Measurements from ENCODE around the gene C1orf87.
"Not testable (repeated sequence)": the region's sequence is repeated elsewhere in the genome, so short reads cannot be mapped to it uniquely, and the experiment has no call there.

The C1orf87 gene

DNA sequence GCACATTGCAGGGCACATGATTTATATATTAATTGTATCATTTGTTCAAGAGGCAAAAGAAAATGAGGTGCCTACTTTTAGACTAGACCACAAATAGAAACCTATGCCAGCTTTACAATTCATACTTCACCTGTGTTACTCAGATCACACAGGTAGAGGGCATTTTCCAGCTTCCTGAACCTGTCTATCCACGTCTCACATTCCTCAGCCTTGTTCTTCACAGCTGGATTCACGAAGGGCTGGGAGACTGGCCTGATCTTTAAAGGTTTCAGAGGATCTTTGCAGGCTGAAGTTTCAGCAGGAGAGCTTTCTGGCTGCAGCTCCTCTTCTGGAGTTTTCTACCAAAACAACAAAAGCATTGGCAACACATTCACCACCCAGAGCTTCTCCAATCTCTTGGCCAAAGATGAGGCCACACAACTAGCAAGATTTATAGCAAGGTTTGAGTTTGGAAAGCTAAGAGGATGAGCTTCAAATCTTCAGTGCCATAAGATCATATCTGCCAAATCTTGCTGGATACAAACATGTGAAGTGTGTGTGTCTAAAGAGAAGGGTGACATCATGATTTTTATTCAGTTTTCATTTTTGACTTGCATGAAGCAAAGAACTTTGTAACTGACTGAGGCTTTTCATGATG, 76.0 kb downstream of the C1orf87 start:
- DNase-seq (ENCODE audit: low read depth in 1 of 2, low spot score in 1 of 2), result no peak

DNA sequence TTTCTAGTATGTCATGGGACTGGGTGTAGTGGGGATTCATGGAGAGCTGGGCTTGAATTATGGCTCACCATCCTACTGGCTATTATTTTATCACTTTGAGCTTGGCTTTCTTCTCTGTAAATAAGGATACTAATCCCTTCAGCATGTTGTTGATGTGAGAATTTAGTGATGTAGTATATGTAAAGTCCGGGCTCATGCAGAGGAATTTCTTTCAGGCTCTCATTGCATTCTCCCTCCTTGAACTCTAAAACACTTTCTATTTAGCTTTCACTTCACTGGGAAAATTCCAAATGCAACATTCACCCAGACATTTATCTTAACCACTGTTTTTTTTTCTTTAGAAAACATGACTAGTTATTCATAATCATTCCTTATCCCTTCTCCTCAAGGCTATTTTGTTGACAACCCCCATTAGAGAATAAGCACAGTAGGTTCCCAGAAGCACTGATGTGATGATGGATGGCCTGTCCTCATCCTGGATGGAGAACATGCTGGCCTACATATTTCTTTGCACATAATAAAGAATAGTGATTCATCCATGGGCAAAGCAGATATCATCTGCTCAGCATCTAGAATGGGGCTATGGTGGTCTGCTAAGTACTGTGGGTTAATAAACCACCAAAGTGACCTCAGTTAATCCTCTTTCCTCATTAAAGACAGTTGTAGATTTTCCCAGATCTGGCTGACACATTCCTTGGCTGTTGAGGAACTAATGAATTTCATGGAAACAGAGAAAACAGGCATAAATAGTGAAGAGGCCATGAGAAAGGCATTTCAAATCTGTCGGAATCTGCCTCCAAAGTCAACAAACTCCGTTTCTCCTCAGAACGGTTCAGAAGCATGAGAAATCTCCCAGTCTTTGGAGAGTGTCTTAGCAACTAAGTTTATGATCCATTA, 79.0 kb downstream of the C1orf87 start:
- DNase-seq (ENCODE audit: low read depth in 1 of 2, low spot score in 1 of 2), result no peak

DNA sequence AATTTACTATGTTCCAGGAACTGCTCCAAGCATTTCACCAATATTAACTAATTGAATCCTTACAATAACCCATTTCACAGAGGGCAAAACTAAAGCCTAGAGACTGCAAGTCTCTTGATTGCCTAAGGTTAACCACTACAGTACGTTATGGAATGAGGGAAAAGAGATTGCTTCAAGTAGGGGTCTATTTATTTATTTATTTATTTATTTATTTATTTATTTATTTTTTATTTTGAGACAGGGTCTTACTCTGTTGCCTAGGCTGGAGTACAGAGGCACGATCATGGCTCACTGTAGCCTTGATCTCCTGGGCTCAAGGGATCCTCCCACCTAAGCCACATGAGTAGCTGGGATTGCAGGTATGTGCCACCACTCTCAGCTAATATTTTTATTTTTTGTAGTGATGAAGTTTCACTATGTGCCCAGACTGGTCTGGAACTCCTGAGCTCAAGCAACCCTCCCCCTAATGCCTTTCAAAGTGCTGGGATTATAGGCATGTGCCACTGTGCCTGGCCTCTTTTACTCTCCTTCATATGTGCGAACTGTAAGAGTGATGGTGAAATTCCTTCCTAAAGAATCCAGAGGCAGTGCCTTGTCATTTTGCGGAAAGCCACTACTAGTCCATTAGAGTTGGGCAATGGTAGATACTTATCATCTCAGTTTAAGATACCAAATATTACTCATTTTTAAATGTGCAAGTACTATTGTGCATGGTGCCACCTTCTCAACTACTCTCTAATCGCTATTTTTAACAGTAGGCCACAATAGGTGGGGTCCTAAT, 81.3 kb downstream of the C1orf87 start:
- no peak for DNase-seq (ENCODE audit: low read depth in 1 of 2, low spot score in 1 of 2)

DNA sequence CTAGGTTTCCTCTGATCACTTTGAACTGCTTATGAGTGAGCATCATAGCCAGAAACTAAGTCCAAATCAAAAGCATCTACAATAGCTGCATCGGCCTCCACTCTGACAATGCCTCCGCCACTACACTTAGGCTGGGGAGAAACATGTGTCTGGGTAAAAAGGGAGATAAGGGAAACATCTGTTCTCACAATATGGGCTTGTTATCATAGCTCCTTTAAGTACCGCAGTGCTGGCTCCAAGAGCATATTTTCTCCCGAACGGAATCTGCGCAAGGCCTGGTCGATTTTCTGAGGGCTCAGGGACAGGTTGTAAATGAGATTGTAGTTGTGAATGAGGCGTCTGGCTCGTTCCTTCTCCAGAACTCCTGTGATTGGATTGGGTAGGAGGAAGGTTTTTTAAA, 83.1 kb downstream of the C1orf87 start:
- no peak for DNase-seq (ENCODE audit: low read depth in 1 of 2, low spot score in 1 of 2)

DNA sequence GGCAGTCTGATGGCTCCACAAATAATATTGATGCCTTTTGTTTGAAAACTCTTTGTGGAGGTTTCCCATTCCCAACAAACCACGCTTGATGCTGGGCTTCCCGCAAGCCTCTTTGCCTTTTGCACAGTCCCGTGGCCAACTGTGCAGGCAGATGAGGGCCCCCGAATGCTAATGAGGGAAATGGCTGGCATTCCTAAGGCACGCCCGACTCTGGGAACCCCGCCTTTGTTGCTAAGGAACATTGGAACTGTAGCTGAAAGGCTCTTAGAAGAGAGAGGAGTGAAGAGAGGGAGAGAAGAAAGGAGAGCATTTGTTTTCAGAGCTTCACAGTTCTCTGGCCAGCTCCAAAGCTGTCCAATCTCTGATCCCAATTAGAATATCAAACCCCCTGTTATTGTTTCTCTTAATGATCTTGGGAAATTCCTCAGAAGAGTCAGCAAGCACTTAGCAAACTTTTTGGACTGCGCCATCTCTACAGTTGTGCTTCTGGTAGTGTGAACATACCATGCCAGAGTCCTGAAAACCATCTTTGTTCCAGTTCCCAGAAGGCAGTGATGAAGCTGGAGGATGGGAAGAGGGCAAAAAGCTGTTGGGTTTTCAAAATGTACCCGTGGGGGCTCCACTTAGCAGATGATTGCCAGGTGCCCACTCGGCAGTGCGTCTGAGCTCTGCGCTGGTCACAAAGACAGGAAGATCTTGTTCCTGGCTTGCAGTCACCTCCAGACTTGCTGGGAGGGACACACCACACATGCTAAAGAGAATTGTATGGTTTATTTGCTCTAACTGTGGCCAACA, 86.9 kb downstream of the C1orf87 start:
- DNase-seq (ENCODE audit: low read depth in 1 of 2, low spot score in 1 of 2), result no peak

DNA sequence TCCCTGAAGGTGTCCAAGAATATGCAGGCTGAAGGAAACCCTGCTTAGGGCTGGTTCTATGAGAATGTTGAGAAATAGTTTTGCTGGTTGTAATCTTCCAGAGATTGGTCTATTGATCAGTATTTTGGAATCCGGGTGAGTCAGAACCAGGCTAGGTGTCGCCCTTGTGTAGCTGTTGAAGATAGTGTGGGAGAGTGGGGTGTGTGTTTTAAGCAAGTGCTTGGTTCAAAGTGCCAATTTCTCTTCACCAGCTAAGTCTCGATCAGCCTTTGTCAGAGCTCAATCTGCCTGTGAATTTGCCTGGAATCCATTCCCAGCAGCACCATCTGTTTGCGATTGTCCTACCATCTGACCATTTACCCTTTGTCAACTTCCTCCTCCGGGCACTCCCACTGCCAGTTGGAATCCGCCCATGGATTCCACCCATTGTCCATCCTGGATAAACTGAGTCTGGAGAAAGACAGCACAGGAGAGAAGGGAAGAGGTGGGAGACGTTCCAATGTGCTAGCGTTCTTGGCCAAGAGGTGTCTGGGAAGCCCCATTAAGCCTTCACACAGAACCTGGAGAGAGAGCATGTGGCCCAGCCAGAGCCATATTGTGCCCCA, 87.6 kb downstream of the C1orf87 start:
- no peak for DNase-seq (ENCODE audit: low read depth in 1 of 2, low spot score in 1 of 2)

DNA sequence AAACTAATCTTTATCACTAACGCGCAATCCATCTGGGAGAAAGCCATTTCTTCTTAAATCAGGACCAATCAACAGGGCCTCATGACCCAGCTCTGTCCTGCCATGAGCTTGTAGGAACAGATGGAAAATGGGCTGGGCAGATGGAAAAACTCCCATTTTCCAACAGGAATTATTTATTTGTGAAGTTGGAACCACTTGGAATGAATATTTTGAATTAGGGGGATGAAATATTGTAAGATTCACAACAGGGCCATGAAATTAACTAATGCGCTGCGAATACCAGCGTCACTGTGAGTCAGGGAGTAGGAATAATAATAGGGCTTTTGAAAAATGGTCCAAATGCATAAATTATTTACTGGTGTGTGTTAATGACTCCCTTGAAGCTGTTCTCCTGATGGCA, 93.9 kb downstream of the C1orf87 start:
- no peak for DNase-seq (ENCODE audit: low read depth in 1 of 2, low spot score in 1 of 2)

DNA sequence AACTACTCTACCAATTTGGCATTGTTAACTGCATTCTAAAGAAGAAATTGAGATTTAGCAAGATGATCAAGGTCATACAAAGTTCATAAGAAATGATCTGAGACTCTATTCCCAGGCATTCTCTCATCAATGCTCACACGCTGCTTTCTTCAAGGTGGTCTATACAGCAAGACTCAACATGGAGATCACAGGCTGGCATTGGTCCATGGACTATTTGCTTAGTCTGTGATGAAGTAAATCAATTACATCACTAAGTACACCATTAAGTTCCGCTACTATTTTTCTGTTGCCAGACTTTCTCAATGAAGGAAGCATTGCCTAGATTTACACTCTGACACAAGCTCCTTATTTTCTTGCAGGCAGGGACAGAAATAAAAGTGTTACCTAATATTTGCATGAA, 95.1 kb downstream of the C1orf87 start:
- DNase-seq (ENCODE audit: low read depth in 1 of 2, low spot score in 1 of 2), result no peak

DNA sequence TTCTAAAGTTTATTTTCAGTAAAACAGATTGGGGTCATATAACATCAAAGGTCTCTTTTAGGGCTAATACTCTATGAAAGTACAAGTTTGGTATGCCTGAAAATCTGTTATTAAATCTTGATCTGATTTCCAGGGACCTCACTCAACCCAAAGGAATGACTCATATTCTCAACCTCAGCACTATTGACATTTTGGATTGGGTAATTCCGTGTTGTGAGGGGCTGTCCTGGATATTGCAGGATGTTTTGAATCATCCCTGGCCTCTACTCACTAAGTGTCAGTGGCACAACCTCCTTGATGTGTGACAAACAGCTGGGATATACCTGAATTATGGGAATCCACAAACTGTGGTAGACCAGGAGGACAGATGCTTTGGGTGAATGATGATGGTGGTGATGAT, 95.5 kb downstream of the C1orf87 start:
- no peak for DNase-seq (ENCODE audit: low read depth in 1 of 2, low spot score in 1 of 2)

DNA sequence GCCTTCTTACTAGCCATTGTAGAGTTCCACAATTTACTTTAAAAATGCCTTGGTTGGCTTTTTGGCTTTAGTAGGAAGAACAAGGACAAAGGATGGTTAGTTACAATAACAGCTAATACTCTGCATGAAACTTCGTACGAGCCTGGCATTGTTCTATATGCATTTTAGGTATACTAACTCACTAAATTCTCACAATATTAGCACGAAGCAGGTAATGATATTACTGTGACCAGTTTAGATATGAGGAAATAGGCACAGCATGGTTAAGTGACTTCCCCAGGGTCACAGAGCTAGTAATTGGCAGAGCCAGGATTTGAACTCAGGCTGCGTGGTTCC, 96.5 kb downstream of the C1orf87 start:
- no peak for DNase-seq (ENCODE audit: low read depth in 1 of 2, low spot score in 1 of 2)

DNA sequence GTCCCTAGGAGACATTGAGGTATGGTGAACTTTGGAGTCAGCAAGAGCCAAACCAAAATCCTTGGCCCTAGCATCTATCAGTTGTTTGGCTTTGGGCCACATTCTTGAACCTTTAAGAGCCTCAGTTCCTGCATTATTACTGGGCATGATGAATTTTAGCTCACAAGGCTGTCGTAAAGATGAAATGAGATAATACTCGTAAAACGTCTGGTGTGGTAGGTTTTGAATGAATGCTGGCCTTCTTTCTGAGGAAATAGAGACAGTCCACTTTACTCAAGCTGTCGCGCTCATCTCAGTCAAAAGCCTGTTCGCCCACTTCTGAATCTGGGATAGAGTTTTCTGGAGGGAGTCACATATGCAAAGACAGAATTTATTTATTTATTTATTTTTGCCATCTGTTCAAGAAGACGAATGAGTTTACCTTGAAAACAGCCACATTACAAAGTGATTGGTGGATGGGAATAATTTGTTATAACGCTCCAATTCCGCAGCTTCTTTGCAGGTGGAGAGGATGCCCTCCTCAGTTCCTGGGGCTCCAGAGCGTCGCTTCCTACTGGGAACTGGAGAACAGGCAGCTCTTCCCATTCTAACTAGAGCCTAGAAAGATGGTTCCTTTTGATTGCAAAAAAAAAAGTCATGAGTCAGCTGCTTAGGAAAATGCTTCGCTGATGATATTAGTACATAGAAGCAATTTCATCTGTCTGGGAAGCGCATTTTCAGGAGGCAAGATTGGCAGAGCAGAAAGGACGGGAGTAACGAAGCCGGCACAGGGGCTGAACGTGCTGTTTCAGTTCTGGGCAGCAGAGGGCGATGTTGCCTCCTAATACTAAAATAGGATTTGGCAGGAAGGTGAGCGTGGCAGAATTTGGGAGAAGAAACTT, 97.1 kb downstream of the C1orf87 start:
- peak; percentile 3 to 10 for DNase-seq (ENCODE audit: low read depth in 1 of 2, low spot score in 1 of 2)

DNA sequence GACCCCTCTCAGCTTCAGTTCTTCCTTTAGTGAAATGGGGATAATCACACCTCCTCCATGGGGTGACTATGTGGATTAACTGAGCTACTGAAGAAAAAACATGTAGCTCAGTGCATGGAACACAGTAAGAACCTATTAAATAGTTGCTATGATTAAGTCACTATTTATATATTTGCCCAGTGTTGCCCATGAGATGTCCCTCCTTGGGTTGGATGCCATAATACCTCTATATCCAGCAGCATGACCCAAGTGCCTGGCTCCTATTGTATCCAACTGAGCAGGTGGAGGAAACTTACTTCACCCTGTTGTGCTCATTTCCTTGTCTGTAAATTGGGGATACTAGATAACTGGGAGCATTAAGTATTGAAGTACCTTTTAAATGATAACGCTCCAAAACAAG, 99.9 kb downstream of the C1orf87 start:
- DNase-seq (ENCODE audit: low read depth in 1 of 2, low spot score in 1 of 2), result no peak

DNA sequence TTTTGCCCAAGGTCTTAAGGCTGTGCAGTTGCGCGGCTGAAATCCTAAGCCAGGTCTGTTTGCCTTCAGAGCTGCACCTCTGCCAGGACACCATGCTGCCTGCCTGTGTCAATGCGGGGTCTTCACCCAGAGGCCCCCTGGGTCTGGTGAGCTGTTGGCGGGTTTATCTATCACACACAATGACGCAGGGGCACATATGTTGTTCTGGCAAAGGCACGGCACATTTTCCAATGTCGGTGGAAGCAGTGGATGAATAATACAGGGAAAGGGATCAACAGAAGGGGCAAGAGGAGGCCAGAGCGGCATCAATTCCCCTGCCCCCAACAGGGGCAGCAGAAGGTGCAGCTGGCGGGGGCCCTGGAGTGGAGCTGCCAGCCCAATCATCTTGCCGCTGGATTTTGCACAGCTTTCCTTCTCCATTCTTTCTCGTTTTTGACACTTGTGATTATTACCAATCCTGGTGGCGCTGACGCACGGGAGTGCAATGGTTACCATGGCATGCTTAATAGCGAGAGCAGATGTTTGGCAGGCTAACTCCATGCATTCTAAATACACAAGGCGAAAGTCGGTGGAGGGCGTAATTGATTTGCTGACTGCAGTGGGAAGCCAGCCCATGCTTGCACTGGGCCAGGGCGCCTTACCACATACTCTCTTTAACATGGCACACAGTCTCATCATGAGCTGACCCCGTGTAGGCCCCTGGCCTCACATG, 101.2 kb downstream of the C1orf87 start:
- DNase-seq (ENCODE audit: low read depth in 1 of 2, low spot score in 1 of 2), result no peak

DNA sequence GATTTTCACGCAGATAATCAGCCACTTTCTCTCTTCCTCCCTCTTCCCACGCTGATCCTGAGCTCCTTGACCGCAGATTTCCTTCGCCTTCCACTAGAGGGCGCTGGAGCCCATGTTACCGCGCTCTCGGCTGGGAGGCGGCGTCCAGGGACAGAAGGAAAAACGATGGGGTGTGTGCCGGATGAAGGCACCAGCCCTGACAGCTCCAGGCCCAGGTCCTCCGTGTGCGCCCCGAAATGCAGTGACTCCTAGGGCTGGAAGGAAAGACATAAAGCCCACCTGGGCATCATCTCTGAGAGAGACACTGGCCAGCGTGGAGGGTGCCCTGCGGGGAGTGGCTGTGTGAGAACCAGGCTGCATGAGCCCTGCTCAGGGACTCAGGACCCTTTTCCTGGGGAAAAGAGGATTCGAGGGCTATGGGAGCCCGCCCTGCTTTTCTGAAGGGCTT, 102.1 kb downstream of the C1orf87 start:
- DNase-seq (ENCODE audit: low read depth in 1 of 2, low spot score in 1 of 2), result no peak

DNA sequence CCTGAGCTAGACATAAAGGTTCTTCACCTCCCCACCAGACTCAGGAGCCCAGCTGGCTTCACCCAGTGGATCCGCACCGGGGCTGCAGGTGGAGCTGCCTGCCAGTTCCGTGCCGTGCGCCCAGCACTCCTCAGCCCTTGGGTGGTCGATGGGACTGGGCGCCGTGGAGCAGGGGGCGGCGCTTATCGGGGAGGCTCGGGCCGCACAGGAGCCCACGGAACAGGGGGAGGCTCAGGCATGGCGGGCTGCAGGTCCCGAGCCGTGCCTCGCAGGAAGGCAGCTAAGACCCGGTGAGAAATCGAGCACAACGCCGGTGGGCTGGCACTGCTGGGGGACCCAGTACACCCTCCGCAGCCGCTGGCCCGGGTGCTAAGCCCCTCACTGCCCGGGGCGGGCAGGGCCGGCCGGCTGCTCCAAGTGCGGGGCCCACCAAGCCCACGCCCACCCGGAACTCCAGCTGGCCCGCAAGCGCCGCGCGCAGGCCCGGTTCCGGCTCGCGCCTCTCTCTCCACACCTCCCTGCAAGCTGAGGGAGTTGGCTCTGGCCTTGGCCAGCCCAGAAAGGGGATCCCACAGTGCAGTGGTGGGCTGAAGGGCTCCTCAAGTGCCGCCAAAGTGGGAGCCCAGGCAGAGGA, 103.9 kb downstream of the C1orf87 start:
- DNase-seq (ENCODE audit: low read depth in 1 of 2, low spot score in 1 of 2), result not testable (repeated sequence)

DNA sequence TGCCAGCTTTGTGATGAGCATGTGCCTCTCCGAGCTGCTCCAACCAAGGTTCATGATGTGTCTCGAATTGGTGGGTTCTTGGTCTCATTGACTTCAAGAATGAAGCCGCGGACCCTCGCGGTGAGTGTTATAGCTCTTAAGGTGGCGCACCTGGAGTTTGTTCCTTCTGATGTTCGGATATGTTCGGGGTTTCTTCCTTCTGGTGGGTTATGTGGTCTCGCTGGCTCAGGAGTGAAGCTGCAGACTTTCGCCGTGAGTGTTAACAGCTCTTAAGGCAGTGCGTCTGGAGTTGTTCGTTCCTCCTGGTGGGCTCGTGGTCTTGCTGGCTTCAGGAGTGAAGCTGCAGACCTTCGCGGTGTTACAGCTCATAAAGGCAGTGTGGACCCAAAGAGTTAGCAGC, 104.8 kb downstream of the C1orf87 start:
- DNase-seq (ENCODE audit: low read depth in 1 of 2, low spot score in 1 of 2), result not testable (repeated sequence)

DNA sequence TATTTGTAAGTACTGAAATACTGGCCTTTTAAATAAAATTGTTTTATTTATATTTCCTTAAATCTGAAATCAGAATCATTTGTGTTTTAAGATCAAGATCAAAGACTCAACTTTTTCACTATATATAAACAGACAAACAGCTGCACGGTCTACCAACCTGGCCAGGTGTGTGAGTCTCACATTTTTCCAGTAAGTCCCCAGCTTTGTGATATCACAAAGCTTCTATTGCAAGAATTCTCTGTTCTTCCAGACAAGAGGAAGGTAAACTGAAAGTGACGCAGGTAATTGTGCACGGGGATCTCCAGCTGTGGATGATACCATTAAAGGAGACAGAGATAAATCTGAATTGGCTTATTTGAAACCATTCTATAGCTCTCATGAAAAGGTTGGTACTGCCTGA, 105.8 kb downstream of the C1orf87 start:
- DNase-seq (ENCODE audit: low read depth in 1 of 2, low spot score in 1 of 2), result no peak

DNA sequence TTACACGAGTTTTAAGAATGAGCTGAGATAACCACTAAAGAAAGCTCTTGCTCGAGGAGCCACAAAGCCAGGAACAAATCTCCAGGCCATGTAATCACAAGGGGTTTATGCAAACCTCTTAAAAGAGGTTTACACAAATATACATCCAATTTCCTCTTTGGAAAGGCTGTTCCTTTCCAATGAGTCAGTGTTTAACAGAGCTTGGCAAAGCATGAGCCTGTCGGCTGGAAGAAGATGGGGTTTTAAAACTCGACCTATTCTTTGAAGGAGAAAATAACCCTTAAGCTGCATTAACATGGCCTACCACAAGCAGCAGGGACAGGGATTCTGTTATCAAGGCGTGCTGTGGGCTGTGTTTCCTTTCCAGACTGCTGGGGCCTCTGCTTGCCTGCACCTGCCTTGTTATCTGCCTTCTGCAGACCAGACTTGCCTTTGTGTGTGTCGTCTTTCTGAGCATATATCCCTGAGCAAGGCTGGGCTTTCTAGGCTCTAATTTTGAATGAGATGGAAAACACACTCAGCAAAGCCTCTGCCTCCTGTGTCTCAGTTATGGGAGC, 106.4 kb downstream of the C1orf87 start:
- DNase-seq (ENCODE audit: low read depth in 1 of 2, low spot score in 1 of 2), result no peak
